ENCODE results near the gene CDX2.
A peak's percentile ranks its signal among the peaks of the same experiment; 100 is the strongest.
"Not testable (repeated sequence)": the region's sequence is repeated elsewhere in the genome, so short reads cannot be mapped to it uniquely, and the experiment has no call there.

Gene CDX2

GRCh38 chr13:27964741-27965323 is 4.3 kb downstream of the CDX2 start:
- no peak for DNase-seq (ENCODE audit: low read depth, low spot score)

DNA sequence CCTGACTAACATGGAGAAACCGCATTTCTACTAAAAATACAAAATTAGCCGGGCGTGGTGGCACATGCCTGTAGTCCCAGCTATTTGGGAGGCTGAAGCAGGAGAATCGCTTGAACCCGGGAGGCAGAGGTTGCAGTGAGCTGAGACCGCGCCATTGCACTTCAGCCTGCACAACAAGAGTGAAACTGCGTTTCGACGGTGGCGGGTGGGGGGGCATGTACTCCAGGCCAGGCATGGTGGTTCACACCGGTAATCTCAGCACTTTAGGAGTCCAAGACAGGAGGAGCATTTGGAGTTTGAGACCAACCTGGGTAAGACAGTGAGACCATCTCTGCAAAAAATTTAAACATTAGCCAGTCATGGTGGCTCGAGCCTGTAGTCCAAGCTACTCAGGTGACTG is 4.9 kb downstream of the CDX2 start:
- not testable (repeated sequence) for DNase-seq (ENCODE audit: low read depth, low spot score)

DNA sequence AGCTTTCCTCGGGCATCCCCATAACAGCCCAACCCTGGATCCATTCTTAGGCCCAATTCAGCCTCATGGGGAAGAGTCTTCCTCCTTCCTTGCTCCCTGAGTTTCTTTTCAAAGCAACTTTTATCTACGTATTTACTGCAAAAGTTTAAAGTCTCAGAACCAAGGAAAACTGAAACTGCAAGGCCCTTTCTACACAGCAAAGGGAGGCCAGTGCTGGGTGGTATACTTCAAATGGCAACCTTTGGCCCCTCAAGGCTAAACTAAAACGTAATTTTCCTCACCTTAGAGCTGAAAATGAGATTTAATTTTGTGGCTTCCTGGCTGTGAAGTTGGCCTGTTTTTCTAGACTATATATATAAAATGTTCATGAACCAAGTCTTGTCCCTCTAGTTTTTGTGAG is 5.6 kb downstream of the CDX2 start:
- DNase-seq (ENCODE audit: low read depth, low spot score), result no peak

DNA sequence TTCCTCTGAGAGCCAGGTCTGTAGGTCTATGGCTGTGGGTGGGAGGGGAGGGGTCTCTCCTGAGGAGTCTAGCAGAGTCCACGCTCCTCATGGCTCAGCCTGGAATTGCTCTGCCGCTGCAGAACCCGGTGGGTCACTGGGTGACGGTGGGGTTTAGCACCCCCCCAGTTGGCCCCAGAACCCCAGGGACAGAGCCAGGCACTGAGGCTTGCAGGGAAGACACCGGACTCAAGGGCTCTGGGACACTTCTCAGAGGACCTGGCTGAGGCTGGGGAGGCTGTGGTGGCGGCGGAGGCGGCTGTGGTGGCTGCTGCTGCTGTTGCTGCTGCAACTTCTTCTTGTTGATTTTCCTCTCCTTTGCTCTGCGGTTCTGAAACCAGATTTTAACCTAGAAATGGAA is 6.1 kb downstream of the CDX2 start:
- DNase-seq (ENCODE audit: low read depth, low spot score), result no peak

DNA sequence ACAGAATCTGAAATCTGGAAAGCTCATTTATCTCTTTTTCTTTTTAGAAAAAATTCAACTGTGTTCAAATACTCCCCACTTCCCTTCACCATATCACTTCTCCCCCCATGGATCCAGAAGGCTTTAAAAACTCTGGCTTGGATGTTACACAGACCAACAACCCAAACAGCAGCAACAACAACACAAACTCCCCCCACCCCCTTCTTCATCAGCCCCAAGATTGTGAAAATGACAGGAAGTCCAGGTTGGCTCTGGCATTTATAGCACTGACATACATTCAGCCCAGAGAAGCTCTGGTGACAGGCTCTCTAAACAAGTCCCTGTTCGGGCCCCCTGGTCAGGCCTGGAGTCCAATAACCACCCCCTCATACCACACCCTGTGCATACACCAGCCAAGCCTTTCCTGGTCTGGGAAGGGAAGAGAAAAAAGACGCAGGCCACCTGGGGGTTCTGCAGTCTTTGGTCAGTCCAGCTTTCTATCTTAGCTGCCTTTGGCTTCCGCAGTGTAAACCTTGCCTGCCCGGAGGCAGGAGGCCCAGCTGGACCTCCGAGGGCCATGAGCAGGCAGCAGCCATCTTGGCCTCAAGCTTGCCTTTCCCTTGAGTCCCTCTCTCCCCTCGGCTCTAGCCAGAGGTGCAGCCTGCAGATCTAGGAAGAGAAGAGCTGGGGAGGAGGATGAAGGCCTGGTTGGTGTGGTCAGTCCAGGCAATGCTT is 6.8 kb downstream of the CDX2 start:
- no peak for DNase-seq (ENCODE audit: low read depth, low spot score)

DNA sequence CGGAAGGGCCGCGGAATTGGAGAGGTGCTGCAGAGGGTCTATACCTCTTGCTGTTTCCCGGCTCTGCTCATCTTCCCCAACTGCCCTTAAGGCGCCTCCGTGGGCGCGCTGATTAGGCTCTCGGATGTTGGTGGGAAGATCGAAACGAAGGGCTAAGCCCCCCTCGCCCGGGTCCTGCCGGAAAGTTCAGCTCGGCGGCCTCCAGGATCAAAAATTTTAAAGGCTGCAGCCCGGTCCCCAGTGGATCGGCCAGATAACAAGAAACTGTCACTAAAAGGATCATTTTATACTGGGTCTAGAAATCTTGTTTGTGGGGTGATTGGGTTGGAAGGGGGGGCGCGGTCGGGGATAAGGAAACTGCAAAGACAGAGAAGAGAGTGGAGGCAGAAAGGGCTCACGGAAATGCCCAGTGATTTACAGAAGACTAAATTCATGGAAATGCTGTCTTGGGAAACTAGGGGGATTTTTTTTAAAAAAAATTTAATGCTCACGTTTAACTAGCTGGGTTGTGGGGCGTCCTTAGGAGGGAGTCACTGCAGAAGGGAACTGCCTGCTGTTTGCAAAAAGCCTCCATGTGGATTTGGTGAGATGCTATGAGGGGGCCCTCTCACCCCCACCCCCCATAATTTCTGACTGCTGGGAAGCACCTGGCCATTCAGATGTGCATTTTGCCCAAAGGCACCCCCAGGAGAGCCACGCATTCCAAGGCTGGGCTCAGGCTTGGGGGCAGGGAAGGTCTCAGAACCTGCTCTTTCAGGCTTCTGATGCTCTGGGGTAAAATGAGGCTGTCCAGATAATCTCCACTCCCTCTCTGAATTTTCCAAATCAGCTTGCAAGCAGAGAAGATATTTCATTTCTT is 7.7 kb downstream of the CDX2 start:
- no peak for DNase-seq (ENCODE audit: low read depth, low spot score)

- DNase-seq (ENCODE audit: low read depth, low spot score), result no peak
Measured at GRCh38 chr13:27960362-27961226, 8.5 kb downstream of the CDX2 start.

DNA sequence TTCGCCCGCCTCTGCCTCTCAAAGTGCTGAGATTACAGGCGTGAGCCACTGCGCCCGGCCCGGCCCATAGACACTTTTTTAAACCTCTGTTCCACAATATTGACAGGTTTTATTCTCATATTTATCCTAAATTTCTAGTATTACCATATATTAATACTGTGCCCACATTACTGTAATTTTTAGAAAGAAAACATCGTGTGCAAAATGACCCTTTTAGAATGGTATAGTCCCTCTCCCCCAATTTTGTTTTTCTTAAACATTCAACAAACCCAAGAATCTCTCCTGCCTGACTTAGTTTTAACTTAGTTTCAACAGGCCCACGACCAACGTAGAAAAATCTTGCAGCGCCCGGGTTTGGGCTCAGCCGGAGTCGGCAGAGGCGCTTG is 9.1 kb downstream of the CDX2 start:
- no peak for DNase-seq (ENCODE audit: low read depth, low spot score)

DNA sequence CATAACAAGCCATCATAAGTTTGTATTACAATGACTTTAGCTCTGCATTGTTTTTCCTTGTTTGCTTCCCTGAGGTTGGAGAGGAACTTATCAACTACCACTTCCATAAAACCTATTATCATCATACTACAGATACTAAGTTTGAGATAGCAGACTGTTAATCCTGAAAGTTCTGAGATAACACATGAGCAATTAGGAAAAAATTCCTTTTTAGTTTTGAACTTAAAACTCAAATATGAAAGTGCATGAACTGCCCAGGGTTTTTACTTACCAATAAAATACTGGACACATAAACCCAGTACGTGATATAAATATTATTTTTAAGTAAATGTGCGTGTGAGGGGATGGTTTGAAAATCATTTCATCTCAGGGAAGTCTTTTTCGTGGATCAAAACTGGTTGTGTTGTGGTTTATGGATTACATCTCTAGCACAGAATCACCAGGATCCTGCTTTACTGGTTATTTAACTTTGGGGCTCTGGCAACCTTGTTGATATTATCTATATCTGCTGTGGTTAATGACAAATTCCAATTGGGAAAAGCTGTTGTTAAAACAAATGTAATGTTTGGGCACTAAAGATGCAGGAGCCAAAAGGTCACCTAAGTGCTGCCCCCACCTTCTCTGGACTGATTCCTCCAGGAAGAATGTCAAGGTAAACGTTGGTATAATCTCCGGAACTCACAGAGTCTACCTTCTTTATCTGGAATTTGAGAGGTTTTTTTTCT is 12.4 kb downstream of the CDX2 start:
- no peak for DNase-seq (ENCODE audit: low read depth, low spot score)

DNA sequence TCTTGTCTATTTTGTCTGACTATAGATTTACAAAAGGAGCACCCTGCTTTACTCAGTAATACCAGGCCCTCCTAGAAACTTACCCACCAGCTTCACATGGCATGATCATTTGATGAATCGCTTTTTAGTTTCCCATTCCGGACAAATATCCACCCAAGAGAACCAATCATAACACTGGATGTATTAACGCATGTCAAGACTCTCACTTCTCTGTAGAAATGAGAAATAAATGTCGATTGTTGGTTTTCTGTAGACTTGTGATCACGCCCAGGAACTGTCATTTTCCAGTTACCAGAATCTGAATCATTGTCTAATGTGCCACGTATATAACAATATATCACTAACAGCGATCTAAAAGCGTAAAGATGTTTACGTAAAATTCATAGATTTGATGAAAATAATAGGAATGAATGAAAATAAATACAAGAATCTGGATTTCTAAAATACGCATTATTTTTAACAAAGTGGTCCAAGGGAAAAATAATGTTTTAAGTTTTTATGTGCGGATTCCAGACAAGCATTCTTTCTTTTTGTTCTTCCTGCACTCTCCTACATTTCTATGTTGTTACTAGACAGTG is 14.0 kb downstream of the CDX2 start:
- no peak for DNase-seq (ENCODE audit: low read depth, low spot score)

DNA sequence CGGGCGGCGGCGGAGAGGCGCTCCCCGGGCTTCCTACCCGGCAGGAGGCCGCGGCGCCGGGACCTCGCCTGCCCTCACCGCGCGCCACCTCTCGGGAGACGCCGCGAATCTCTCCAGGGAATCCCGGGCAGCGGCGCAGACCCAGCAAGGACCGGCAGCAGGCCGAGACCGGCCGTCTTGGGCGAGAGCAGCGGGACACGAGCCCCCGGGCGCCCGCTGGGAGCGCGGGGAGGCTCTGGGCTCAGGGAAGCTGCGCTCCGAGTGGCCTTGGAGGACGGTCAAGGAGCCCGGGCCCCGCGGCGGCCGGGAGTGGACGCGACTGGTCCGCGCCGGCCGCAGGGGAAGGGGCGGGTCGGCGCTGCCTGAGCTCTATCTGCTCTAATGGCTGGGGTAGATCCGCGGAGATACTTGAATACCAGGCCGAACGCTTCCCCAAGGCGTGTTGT is 14.7 kb downstream of the CDX2 start:
- no peak for DNase-seq (ENCODE audit: low read depth, low spot score)

- peak; percentile 83 for DNase-seq (ENCODE audit: low read depth, low spot score)
Measured at GRCh38 chr13:27953676-27954405, 15.3 kb downstream of the CDX2 start.

- DNase-seq (ENCODE audit: low read depth, low spot score), result no peak
Measured at GRCh38 chr13:27952876-27953675, 16.0 kb downstream of the CDX2 start.

- DNase-seq (ENCODE audit: low read depth, low spot score), result no peak
Measured at GRCh38 chr13:27942972-27943371, 26.1 kb downstream of the CDX2 start.

DNA sequence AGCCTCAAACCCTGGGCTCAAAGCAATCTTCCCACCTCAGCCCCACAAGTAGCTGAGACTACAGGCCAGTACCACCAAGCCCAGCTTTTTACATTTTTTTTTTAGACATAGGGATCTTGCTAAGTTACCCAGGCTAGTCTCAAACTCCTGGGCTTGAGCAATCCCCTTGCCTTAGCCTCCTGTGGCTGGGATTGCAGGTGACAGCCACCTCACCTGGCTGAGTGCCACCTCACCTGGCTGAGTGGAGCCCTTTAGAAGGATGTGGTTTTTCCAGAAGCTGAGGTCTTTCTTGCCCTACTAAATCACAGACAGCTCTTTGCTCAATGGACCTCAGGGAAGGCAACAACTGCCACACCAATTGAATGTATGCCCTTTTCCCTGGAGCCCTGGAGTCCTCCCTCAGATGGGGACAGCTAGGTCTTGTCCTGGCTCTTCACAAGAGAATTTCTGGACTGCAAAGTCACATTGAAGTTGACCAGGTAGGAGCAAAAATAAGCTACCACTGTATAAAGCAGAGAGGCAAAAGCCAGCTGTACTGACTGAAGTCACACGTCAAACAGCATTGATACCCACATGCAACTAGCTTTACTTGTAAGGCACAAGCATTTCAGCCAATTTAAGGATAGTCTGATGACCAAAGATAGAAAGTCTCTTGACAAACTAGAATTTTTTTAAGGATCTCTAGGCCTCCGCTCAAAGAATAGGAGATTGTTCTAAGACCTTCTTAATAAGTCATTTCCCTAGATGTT is 35.4 kb downstream of the CDX2 start:
- DNase-seq (ENCODE audit: low read depth, low spot score), result no peak

DNA sequence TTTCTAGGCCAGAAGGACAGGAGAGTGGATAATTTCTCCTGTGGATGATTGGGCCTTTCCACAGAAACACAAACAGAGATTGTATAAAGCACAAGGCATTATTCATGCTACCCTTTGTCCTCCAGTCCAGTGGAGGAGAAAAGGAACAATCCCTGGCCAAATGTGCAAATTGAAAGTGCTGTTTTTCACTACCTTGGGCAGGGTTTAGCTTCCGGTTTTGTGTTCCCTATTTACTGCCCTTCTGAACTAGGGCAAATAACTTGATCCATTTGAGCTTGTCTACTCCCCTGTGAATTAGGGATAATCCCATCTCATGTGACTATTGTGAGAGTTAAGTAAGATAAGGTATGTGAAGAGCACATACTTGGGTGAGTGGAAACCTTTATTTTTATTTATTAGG is 36.0 kb downstream of the CDX2 start:
- DNase-seq (ENCODE audit: low read depth, low spot score), result no peak

- no peak for DNase-seq (ENCODE audit: low read depth, low spot score)
Measured at GRCh38 chr13:27929868-27930267, 39.2 kb downstream of the CDX2 start.
